22Rv1 (cell line): ENCODE results near the gene FOXO3.
"Not testable (repeated sequence)": the region's sequence is repeated elsewhere in the genome, so short reads cannot be mapped to it uniquely, and the experiment has no call there.

Experiments used
- H3K27ac ChIP-seq: fragments of 450-650 bp; 2 replicates; pipeline ENCODE4 v1.5.1; 2017
- CTCF ChIP-seq: fragments of 450-650 bp; IDR thresholded peaks from 2 replicates; pipeline ENCODE4 v1.5.1; 2017; ENCODE audit warnings: mild to moderate bottlenecking
- ZFX ChIP-seq: fragments of 450-650 bp; IDR thresholded peaks from 2 replicates; pipeline ENCODE4 v1.6.1; 2017; ENCODE audit warnings: antibody characterized with exemption, borderline replicate concordance

FOXO3 gene

GRCh38 chr6:108557494-108558371, 3.0 kb upstream of the FOXO3 start:
- H3K27ac ChIP-seq: peak overlapping the region; percentile 90
- TF ChIP-seq ZFX (no peak), CTCF (no peak)

DNA sequence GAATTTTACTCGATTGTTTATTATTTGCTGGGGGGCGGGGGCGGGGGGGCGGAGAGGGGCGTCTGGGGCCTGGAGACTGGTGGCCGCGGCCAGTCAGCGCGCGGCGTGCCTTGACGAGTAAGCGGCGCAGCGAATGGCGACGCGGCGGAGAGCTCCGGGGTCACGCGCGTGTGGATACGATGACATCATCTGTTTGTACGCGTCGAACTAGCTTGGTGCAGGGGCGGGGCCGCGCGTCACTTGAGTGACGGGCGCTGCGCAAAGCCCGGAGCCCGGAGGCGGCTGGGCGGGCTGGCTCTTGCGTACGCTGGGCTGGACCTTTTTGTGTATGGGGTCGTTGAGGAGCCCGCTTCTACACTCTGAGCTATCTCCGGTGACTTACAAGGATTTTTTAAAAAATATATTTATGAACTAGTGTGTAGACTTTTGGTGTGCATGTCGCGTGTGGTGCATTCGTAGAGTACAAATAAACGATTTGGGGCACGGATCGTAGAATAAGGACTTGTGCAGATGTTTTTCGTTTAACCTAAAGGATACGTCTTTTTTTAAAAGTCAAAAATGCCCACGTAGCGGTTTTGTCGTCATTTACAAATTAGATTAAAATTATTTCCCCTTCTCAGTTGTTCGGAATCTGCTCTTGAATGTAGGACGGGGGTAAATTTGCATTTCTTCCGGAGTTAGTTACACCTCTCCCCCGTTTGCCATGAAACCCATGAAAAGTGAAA, 2.2 kb upstream of the FOXO3 start:
- peak overlapping the region; percentile 90 for H3K27ac ChIP-seq
- no peak for TF ChIP-seq ZFX
- no peak for TF ChIP-seq CTCF

DNA sequence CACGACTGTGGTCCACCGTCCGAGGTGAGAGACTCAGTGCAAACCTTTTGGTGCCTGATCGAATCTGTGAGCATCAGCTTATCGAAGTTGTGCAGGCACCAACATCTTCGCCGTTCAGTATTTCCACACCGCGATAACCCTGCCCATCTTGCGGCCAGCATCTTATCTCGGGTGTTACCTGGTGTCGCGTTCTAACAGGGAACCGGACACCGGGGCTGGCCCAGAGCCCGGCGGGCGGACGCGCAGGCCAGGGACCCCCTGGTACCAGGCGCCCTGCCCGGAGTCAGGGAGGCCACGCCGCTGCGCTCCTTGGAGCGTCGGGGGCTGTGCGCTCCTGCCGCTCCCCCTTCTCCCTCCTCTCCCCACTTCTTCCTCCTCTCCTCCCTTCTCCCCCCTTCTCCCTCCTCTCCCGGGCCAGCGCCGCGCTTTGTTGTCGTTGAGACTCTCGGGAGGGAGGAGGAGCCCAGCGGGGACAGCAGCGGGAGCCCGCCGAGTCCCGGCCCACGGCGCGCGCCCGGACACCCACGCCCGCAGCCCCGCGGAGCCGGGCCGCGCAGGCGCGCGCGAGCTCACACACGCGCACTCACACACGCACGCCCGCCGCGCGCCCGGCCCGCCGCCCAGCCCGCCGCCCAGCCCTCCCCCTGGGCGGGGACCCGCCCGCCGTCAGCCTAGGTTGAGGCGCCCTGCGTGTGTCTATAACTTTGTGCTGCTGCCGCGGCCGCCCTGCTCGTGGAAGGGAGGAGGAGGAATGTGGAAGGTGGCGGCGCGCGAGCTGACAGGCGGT, 1.4 kb upstream of the FOXO3 start:
- H3K27ac ChIP-seq: peak overlapping the region; percentile 90
- TF ChIP-seq CTCF: no peak
- no peak for TF ChIP-seq ZFX

DNA sequence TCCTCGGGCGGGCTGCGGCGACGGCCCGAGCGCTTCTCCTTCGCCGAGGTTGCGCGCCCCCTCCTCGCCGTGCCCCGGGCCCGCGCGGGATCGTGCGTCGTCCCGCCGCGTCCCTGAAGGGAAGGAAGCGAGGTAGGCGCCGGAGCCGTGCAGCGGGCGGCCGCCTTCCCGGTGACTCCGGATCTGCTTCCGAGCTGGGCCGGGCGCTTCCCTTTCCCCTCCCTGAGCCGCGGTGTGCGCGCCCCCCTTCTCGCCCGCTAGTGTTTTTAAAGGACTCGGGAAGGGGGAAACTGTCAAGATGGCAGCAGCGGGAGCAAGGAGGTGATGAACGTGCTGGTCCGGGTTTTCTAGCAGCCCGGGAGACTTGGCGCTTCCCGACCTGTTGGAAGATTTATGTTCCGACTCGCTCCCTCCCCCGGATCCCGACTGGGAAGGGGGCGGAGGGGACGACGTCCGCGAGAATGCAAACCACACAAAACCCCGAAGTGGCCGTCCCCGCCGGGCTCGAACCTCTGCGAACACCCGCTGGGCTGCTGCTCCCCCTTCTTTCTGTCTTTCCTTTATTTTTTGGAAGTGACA, 744 bp upstream of the FOXO3 start:
- H3K27ac ChIP-seq: peak overlapping the region; percentile 90

DNA sequence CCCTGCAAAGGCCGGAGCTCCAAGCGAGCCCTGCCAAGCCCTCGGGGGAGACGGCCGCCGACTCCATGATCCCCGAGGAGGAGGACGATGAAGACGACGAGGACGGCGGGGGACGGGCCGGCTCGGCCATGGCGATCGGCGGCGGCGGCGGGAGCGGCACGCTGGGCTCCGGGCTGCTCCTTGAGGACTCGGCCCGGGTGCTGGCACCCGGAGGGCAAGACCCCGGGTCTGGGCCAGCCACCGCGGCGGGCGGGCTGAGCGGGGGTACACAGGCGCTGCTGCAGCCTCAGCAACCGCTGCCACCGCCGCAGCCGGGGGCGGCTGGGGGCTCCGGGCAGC, 561 bp downstream of the FOXO3 start:
- not testable (repeated sequence) for H3K27ac ChIP-seq

More for the DNA sequence above, 744 bp upstream of the FOXO3 start:
- TF ChIP-seq CTCF (no peak), ZFX (no peak)

GRCh38 chr6:108561742-108562502, 1.2 kb downstream of the FOXO3 start:
- H3K27ac ChIP-seq: no peak overlapping the region
- TF ChIP-seq CTCF (no peak), ZFX (no peak)

GRCh38 chr6:108562503-108562993, 1.8 kb downstream of the FOXO3 start:
- TF ChIP-seq ZFX: no peak
- TF ChIP-seq CTCF: no peak
- H3K27ac ChIP-seq: no peak overlapping the region
